ENCODE data around the gene COPG1.
"Not testable (repeated sequence)": the region's sequence is repeated elsewhere in the genome, so short reads cannot be mapped to it uniquely, and the experiment has no call there.

The COPG1 gene

GRCh38 chr3:129240436-129240835, 9.0 kb upstream of the COPG1 start:
- no peak for FAIRE-seq

- no peak for FAIRE-seq
Measured at GRCh38 chr3:129245141-129245540, 4.3 kb upstream of the COPG1 start.

- FAIRE-seq, result peak; percentile 75
Measured at GRCh38 chr3:129245641-129246306, 3.6 kb upstream of the COPG1 start.

- no peak for FAIRE-seq
Measured at GRCh38 chr3:129246636-129247035, 2.8 kb upstream of the COPG1 start.

GRCh38 chr3:129248286-129248979, 973 bp upstream of the COPG1 start:
- no peak for FAIRE-seq

- no peak for FAIRE-seq
Measured at GRCh38 chr3:129252748-129253147, 3.3 kb downstream of the COPG1 start.

GRCh38 chr3:129254536-129255230, 5.3 kb downstream of the COPG1 start:
- no peak for FAIRE-seq

- no peak for FAIRE-seq
Measured at GRCh38 chr3:129256270-129256669, 6.9 kb downstream of the COPG1 start.

- no peak for FAIRE-seq
Measured at GRCh38 chr3:129257609-129258008, 8.2 kb downstream of the COPG1 start.

- FAIRE-seq, result no peak
Measured at GRCh38 chr3:129259612-129260477, 10.4 kb downstream of the COPG1 start.

- FAIRE-seq, result no peak
Measured at GRCh38 chr3:129260606-129261005, 11.2 kb downstream of the COPG1 start.

GRCh38 chr3:129261894-129262293, 12.5 kb downstream of the COPG1 start:
- FAIRE-seq, result no peak

GRCh38 chr3:129263161-129263910, 13.9 kb downstream of the COPG1 start:
- no peak for FAIRE-seq

GRCh38 chr3:129264994-129265393, 15.6 kb downstream of the COPG1 start:
- FAIRE-seq, result not testable (repeated sequence)

- FAIRE-seq, result no peak
Measured at GRCh38 chr3:129266651-129267050, 17.2 kb downstream of the COPG1 start.

GRCh38 chr3:129268396-129268795, 19.0 kb downstream of the COPG1 start:
- FAIRE-seq, result no peak

GRCh38 chr3:129271674-129272073, 22.3 kb downstream of the COPG1 start:
- FAIRE-seq, result no peak

GRCh38 chr3:129276385-129276784, 27.0 kb downstream of the COPG1 start:
- no peak for FAIRE-seq

GRCh38 chr3:129277829-129278271, 28.4 kb downstream of the COPG1 start:
- no peak for FAIRE-seq

- no peak for FAIRE-seq
Measured at GRCh38 chr3:129278439-129278965, 29.1 kb downstream of the COPG1 start, which contains the start of gene HMCES. HMCES (plus strand) TSS chr3:129278870; CDS start chr3:129279733, 863 bp downstream.
